ENCODE data around the gene PGR.

- no peak for TF ChIP-seq CTCF (IDR thresholded peaks at IDR 0.05)
- no peak for TF ChIP-seq POLR2A (IDR thresholded peaks at IDR 0.05)
Measured at GRCh38 chr11:101030015-101030414, 99.6 kb downstream of the PGR start.

Measured in body of pancreas (tissue), 4 donors.